Stimulated activated CD4-positive, alpha-beta T cell treated with anti-CD3 and anti-CD28 coated beads, TNF-alpha, amount 100 ng/mL, for 4 hours (primary cell): Measurements from ENCODE around the gene DSPP.
"Not testable (repeated sequence)": the region's sequence is repeated elsewhere in the genome, so short reads cannot be mapped to it uniquely, and the experiment has no call there.

Experiments
- DNase-seq, 3 experiments: peaks; one replicate each; pipeline ENCODE4 v3.0.0-alpha.2; 2020; ENCODE audit warnings: low read depth in 3 of 3

The DSPP gene

DNA sequence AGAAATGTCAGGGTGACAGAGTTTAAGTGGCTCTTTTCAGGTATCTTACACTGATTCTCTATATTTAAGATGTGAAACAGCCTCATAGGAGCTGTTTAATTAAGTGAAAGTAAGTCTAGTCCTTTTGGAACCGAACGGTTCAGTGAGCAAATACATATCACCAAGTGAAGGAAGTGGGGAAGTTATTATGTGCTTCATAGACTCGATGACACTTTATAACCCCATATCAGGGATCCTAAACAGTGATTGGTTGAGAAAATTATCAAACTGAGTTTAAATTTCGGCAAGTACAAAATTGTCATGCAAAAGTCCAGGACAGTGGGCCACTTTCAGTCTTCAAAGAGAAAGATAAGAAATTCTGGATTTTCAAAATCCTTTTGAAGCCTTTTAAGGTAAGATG, at the start of gene DSPP:
Gene DSPP (plus strand): TSS at position 301 of the 400 bp plus-strand sequence. CDS start 2,380 bp downstream, outside the sequence.
- no peak for DNase-seq

DNA sequence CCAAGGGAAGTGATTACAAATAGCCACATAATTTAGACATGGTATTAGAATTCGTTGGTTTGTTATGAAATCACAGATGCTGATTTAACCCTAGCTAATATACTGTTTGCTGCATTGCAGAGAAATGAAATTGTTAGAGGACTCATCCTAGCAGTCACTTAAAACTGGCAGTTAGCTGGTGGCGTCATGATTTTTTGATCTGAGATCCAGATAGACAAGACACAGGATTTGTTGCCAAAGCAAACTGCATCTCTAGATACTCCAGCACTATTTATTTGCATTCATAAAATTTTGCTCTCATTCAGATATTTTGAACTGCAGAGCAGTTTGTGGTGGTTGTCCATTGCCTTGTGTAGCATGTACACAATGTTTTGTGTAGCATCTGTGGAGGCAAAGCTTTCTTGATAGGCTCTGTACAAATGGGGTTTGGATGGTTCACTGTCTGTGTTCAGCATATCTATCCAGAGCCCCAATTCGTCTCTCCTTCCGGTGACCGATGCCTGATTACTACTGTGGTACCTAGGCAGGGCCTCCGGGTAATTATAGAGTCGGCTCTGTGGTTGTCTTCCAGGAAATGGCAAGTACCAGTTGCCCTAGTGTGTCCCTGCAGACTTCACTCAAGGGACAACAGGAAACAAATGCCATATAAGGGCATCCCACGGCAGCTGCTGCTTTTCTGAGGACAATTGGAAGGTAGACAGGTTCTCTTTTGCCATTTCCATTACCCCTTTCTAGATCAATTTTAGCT, 49.1 kb upstream of the DSPP start:
- DNase-seq, result peak in 1 of 3 experiments; percentile 1

DNA sequence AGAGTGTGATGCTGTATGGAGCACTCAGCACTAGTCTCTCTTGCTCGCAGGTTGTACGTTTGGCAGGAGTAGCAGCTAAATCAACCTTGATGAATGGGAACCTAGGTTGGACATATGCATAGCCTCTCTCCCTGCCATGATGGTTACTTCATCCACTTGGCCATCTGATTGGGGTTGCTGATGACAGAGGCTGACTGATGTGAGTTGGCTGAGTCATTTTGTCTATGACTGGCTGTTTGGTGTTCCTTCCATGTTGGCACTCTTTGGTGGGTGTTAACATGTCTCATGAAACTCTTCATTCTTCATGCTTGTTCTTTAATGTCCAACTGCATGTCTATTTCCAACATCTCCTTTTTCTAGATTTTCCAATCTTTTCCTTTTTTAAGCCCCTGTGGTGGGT, 47.5 kb upstream of the DSPP start:
- no peak for DNase-seq

DNA sequence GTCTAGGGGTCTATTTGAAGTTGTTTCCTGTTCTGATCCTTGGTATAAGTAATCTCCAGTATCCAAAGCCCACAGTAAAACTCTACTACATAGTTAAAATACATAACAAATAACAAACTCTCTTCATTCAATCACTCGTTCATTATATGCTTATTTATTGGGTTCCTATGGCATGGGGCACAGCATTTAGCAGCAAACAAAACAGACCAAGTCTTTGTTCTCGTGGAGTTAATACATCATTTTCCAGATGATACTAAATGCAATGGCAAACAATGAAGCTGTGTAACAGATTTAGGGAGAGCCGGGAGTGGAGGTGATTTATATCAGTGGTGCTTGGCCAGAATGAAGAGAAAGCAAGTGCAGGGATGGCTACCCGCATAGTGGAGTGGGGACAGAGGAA, 42.6 kb upstream of the DSPP start:
- no peak for DNase-seq

DNA sequence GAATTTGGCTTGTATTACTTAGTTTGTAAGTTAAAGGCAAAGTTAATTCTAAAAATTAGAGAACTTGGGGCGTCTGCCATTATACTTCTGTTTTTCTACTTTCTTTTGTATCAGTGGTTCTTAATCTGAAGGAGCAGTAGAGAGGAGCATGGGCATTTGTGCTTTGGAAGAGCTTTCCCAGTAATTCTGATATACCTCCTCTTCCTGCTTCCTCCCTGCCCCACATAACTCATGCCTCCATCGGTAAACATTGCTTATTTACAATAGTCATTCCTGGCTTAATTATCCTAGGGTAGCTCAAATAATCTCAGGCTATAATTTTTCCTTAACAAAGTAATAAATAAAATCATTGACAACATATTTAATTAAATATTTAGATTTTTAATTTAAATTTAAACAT, 42.1 kb upstream of the DSPP start:
- DNase-seq, result no peak

DNA sequence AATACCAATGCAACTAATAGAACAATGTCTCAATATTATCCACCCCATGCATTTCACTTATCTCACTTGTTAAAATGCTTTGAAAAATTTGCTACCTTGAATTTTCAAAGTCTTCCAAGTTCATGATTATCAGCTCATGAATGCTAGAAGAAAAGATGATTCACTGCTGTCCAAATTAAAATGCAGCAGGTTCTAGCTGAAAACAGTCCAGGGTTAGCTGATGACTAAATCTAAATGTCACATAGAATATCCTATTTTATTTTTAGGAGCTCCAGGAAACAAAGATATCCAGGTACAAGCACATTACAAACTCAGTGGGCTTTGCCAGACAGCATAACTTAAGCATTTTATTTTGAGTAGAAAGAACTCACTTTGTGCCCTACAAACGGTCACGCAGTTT, 41.1 kb upstream of the DSPP start:
- DNase-seq, result no peak

DNA sequence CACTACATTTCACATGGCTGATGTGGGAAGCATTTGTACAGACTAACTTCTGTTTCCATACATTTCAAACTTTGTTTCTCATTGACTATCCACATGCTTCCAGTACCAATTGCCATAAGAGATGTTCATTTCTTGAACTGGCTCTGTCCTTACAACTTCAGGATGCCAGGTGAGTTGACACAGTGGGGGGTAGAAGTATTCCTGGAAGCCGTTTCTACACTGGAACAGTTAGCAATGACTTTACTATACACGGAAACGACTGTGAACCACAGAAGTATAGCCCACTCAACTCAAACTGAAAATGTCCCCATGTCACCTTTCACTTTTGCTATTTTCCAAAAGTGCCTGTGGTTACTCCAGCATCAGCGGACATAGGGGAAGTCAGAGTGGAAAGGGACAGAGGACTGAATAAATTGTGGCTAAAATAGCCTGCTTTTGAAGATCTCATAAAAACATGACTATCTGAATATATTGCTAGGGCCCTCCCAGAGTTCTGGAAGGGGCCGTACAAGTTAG, 38.0 kb upstream of the DSPP start:
- DNase-seq, result no peak

DNA sequence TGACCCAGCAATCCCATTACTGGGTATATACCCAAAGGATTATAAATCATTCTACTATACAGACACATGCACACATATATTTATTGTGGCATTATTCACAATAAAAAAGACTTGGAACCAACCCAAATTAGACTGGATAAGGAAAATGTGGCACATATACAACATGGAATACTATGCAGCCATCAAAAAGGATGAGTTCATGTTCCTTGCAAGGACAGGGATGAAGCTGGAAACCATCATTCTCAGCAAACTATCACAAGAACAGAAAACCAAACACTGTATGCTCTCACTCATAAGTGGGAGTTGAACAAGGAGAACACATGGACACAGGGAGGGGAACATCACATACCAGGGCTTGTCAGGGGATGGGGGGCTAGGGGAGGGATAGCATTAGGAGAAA, 34.0 kb upstream of the DSPP start:
- DNase-seq, result not testable (repeated sequence)

DNA sequence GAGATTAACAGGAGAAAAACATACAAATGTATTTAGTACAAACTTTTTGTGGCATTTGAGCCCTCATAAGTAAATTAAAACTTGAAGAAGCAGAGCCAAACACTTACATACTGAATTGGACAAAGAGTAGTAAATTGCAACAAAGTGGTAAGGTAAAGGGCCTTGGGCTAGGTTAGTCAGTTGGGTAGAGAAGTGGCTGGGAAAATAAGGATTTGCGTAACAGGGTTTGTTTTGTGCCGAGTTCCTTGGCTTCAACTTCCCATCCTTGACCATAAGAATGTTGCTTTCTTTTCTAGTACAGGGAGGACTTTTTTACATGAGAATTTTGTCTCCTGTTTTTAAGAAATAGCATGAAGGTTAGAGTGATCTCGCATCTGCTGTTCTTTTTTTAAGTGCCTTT, 33.3 kb upstream of the DSPP start:
- no peak for DNase-seq

DNA sequence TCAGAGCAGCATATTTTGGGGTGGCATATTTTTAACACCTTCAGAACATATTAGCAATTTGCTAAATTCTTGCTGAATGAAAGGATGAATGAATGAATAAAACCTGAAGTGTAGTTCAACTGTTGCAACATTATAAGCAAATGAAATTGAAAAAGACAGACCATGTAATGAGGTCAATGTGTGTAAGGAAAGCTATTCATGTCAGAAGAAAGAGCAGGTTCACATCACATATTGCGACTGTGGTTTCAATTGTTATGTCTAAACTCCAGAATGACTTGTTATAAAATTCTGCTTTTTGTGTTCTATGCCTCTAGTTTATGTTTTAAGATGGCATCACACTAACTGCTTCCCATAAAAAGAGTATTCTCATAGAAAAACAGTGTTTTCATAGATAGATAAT, 32.9 kb upstream of the DSPP start:
- DNase-seq, result no peak

DNA sequence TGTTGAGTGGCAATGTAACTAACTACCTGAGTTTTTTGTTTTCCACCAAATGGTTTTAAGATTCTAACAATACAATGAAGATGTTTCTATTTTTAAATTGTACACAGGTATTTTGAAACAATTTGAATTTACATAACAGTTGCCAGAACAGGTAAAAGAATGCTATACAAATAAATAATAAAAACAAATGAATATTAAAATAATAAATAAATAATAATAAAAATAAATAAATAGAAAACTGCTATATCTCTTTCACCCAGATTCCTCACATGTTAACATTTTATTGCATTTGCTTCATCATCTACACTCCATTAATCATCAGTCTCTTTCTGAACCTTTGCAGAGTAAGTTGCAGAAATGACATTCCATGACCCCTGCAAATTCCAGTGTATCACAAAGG, 32.3 kb upstream of the DSPP start:
- DNase-seq, result no peak

DNA sequence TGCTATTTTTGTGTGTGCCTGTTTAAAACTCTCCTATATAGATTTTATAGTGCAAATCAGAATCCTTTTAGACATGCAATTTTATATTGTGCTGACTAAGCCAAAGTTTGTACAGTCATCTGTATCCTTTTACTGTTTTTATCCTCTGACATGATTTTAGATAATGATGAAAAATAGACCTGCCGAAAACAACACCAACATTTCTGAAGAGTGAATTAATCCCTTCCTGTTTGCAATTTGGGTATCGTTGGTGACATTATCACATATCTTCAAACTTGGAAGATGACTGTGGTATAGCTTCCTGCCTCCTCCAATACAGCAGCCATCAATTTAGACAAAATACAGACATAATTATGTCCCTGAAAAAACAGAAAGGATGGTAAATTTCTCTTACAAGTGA, 28.9 kb upstream of the DSPP start:
- DNase-seq, result no peak

DNA sequence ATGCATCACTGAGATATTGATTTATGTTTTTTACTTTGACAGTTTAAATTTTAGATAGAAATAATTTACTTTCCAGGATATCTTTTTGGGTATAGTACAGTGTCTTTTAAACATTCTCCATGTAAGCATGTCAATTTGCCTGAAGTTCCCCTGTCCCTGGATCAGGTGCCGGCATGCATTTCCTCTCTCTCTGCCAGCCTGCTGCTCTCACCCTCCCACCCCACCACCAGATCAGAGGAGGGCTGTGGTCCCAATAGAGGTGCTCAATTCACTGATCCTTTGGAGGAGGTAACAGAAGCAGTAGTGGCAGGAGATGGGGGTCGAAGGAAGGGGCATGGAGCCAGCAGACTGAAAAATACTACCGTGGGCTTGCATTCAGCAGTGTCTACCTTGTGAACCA, 28.3 kb upstream of the DSPP start:
- DNase-seq, result no peak

DNA sequence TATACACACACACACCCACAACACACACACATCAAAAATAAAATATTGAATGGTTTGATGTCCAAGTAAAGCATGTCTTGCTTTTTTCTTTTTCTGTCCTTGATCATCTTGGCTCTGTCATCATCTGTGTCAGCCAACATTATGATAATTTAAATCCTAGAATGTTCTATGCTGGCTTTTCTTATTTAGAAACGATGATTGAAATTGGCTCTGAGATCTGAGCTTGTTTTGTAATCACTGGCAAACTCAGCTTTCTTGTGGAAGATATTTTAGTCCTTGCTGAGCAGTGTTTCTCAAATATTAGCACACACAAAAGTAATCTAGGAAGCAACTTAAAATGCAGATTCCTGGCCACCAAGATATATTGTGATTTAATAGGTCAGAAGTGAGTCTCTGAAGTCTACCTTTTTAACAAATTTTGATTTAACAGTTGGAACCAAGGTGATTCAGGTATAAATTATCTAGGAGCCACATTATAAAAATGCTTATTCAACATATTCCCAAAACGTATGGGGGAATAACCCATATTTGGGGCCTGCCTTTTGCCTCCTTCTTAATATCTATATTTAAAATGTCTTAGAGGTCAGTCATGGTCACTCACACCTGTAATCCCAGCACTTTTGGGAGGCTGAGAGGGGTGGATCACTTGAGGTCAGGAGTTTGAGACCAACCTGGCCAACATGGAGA, 24.0 kb upstream of the DSPP start:
- DNase-seq, result no peak

DNA sequence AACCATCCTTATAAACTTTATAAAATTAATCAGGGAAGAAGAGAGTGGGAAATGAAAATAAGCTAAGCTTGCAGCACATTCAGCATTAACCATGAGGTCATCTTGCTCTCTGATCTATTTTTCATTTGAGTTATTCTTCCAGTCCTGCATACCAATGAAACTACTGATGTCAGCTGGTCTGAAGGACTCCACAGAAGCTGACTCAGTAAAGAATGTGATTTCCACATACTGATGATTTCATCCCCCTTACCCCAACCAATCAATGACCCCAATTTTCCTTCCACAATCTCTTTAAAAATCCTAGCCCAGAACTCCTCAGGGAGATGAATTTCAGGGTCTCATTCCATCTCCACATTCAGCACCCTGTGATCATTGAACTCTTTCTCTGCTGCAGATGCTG, 18.8 kb upstream of the DSPP start:
- DNase-seq, result no peak

DNA sequence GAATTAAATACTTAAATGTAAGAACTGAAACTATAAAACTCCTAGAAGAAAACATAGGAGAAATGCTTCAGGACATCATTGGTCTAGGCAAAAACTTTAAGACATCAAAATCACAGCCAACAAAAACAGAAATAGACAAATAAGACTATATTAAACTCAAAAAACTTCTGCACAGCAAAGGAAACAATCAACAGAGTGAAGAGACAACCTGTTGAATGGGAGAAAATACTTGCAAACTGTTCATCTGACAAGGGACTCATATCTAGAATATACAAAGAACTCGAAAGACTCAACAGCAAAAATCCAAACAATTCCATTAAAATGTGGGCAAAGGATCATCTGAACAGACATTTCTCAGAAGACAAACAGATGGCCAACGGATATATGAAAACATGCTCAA, 16.2 kb upstream of the DSPP start:
- DNase-seq, result no peak

DNA sequence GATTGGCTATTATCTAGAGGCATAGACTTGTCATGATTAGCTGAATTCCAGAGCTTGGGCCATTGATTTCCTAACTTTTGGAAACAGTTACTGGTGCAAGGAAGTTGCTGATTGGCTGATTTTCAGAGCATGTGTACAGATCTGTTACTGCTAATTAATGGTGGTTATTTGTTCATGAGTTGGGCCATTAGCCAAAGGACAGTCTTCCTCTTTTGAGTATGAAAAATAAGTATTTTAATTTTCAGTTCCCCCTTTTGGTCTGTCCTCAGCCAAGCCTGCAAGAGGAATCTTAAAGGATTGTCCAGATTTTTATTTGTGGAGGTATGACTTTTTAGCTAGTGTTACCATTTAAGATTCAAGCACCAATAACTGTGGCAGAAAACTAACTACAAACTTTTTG, 7.0 kb upstream of the DSPP start:
- DNase-seq, result no peak

DNA sequence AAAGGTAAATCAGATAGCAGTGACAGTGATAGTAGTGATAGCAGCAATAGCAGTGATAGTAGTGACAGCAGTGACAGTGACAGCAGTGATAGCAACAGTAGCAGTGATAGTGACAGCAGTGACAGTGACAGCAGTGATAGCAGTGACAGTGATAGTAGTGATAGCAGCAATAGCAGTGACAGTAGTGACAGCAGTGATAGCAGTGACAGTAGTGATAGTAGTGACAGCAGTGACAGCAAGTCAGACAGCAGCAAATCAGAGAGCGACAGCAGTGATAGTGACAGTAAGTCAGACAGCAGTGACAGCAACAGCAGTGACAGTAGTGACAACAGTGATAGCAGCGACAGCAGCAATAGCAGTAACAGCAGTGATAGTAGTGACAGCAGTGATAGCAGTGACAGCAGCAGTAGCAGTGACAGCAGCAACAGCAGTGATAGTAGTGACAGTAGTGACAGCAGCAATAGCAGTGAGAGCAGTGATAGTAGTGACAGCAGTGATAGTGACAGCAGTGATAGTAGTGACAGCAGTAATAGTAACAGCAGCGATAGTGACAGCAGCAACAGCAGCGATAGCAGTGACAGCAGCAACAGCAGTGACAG, 6.1 kb downstream of the DSPP start:
- DNase-seq, result no peak

DNA sequence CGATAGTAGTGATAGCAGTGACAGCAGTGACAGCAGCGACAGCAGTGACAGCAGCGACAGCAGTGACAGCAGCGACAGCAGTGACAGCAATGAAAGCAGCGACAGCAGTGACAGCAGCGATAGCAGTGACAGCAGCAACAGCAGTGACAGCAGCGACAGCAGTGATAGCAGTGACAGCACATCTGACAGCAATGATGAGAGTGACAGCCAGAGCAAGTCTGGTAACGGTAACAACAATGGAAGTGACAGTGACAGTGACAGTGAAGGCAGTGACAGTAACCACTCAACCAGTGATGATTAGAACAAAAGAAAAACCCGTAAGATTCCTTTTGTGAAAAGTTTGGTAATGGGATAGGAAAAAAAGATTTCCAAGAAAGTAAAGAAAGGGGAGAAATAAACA, 7.9 kb downstream of the DSPP start:
- DNase-seq, result no peak

DNA sequence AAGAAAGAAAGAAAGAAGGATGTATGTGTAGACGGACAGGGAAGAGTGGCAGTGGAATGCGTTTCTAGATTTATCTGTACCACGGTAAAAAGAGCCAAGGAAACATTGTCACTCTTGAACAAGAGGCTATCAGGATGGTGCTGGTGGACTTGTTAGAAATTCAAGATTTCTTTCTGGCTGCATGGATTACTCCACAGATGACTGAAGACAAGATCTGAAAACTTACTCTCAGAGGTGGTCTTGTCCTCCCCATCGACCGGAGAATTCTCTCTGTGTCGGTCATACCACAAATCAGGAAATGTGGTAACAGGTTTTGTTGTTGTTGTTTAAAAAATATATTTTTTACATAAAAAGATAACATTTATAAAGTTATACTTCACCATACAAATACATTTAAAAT, 11.8 kb downstream of the DSPP start:
- no peak for DNase-seq

DNA sequence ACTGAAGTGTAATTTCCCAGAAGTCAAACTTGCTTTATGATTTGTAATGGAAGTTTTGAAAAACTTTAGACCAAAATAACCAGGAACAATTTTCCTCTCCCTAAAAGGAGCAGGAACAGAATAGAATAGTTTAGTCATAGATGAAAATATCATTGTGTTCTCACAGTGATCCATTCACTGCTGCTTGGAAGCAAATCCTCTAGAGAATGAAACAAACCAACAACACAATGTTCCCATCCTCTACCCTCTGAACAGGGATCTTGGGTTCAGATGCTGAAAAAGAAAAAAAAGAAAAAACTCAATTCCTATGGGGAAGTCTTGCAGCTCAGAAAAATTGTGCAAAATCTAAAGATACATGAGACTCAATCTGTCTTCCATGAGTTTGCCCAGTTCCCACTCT, 12.2 kb downstream of the DSPP start:
- no peak for DNase-seq

DNA sequence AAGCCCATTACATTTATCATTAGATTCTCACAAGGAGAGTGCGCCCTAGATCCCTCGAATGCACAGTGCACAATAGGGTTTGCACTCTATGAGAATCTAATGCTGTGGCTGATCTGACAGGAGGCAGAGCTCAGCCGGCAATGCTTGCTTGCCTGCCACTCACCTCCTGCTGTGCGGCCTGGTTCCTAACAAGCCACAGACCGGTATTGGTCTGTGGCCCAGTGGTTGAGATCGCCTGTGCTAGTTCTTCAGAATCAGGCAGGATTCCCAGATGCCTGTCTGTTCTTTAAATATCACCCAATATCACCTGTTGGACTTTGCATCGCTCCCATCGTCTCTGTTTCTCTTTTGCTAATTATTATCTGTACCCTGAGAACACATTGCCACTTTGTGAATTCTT, 14.0 kb downstream of the DSPP start:
- DNase-seq, result no peak

DNA sequence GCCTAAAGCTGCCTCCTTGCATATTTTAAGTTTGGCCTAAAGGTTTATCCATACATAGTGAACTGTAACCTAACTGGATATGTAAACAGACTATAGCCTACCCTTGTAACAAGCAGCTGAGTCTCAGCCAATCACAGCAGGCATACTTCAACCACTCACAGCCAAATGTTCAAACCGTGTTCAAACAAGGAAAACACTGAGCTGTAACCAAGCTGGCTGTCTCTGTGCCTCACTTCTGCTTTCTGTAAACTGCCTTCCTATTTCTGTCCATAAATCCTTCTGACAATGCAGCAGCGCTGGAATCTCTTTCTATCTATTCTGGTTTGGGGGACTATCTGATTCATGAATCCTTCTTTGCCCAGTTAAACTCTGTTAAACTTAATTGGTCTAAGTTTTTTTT, 16.4 kb downstream of the DSPP start:
- no peak for DNase-seq
